HG02885 (cell line): ENCODE results near the gene RAB11FIP3.
"Not testable (repeated sequence)": the region's sequence is repeated elsewhere in the genome, so short reads cannot be mapped to it uniquely, and the experiment has no call there.

Experiments
- ATAC-seq: cut with Tn5 transposase; IDR thresholded peaks from one replicate; pipeline ENCODE4 v1.9.1; 2021; ENCODE audit warnings: mild to moderate bottlenecking; ENCODE audit not compliant: unreplicated experiment, poor library complexity

Gene RAB11FIP3

GRCh38 chr16:425082-425718 is at the start of gene RAB11FIP3:
RAB11FIP3 (plus strand) TSS chr16:425649; CDS start chr16:426007, 358 bp downstream.
- ATAC-seq: peak; percentile 90

- no peak for ATAC-seq
These were observed 49.3 kb upstream of the RAB11FIP3 start for GRCh38 chr16:375927-376816.

- ATAC-seq: no peak
These were observed 48.5 kb upstream of the RAB11FIP3 start for GRCh38 chr16:376817-377418.

GRCh38 chr16:377419-377951 is 48.0 kb upstream of the RAB11FIP3 start:
- ATAC-seq: no peak

GRCh38 chr16:378113-378820 is 47.2 kb upstream of the RAB11FIP3 start:
- ATAC-seq: not testable (repeated sequence)

GRCh38 chr16:378821-379182 is 46.6 kb upstream of the RAB11FIP3 start:
- ATAC-seq: no peak

GRCh38 chr16:379183-379960 is 46.1 kb upstream of the RAB11FIP3 start:
- ATAC-seq: no peak

GRCh38 chr16:379961-380761 is 45.3 kb upstream of the RAB11FIP3 start:
- no peak for ATAC-seq

- no peak for ATAC-seq
These were observed 44.8 kb upstream of the RAB11FIP3 start for GRCh38 chr16:380762-381011.

GRCh38 chr16:381012-381788 is 44.2 kb upstream of the RAB11FIP3 start:
- ATAC-seq: peak; percentile 31

GRCh38 chr16:381789-382717 is 43.4 kb upstream of the RAB11FIP3 start, which contains the start of gene PGAP6:
PGAP6 (minus strand) TSS chr16:381978; CDS start chr16:381821, 157 bp downstream.
- peak; percentile 69 for ATAC-seq

- ATAC-seq: no peak
These were observed 42.0 kb upstream of the RAB11FIP3 start for GRCh38 chr16:383326-384051.

- no peak for ATAC-seq
These were observed 38.8 kb upstream of the RAB11FIP3 start for GRCh38 chr16:386641-387156.

GRCh38 chr16:387761-388666 is 37.4 kb upstream of the RAB11FIP3 start:
- ATAC-seq: not testable (repeated sequence)

GRCh38 chr16:389352-389751 is 36.1 kb upstream of the RAB11FIP3 start:
- ATAC-seq: no peak
